GM12891 (cell line): ENCODE data around the gene KIF5C.

Experiments
- POLR2A ChIP-seq: IDR thresholded peaks from 2 replicates; pipeline ENCODE4 v1.6.1; 2011; ENCODE audit warnings: low read depth, low read length, control low read depth
- POLR2AphosphoS5 ChIP-seq: IDR thresholded peaks from 2 replicates; pipeline ENCODE4 v1.6.1; 2011; ENCODE audit warnings: low read depth, low read length, control low read depth
- POU2F2 ChIP-seq: IDR thresholded peaks from 2 replicates; pipeline ENCODE4 v1.6.1; 2011; ENCODE audit warnings: low read depth, mild to moderate bottlenecking, control low read depth, low read length, moderate library complexity
- SPI1 ChIP-seq: IDR thresholded peaks from 2 replicates; pipeline ENCODE4 v1.6.1; 2011; ENCODE audit warnings: low read depth, low read length, control low read depth

DNA sequence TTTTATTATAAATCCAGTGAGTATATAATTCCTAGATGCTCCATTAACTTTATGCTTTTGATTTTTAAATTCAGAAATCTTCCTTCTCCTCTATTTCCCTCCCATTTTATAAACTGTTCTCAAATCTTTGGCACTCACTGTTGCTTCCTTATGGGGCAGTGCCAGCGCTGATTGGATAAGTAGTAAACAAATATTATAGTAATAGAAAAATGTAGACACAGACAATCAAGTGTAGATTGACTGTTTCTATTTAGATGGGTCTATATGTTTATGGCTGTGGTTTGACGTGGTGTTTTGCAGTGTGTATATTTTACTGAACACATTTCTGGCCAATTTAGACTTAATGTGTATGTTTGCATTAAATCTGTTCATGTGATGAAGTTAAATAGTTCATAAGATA is 200.1 kb downstream of the KIF5C start:
- TF ChIP-seq POU2F2 (no peak), POLR2AphosphoS5 (no peak), POLR2A (no peak), SPI1 (no peak)
